Uterus (tissue), 2 donors: ENCODE results near the gene POU2F1.

Source experiments
- CTCF ChIP-seq, 4 experiments: fragments of 200-600 bp in 2 of 4; fragments of 450-650 bp in 2 of 4; sonication (generic) in 2 of 4; IDR thresholded peaks; one replicate each; pipeline ENCODE4 v1.5.1; 2016 to 2019; ENCODE audit warnings: antibody characterized with exemption in 4 of 4, mild to moderate bottlenecking in 2 of 4, moderate library complexity in 1 of 4
- POLR2A ChIP-seq, 2 donors: fragments of 450-650 bp; IDR thresholded peaks; one replicate each; pipeline ENCODE4 v1.6.1; 2016; ENCODE audit warnings: antibody characterized with exemption in 2 of 2, mild to moderate bottlenecking in 1 of 2, moderate library complexity in 1 of 2

GRCh38 chr1:167476061-167476460, 255.4 kb downstream of the POU2F1 start:
- no peak for TF ChIP-seq CTCF (IDR thresholded peaks at IDR 0.05)
- TF ChIP-seq POLR2A (IDR thresholded peaks at IDR 0.05): no peak
